GM19395 (cell line): ENCODE measurements around the gene KCNMA1.

Experiments used
- ATAC-seq: cut with Tn5 transposase; IDR thresholded peaks from one replicate; pipeline ENCODE4 v1.9.1; 2021; ENCODE audit warnings: mild to moderate bottlenecking, moderate library complexity; ENCODE audit not compliant: unreplicated experiment

KCNMA1 gene

GRCh38 chr10:77635402-77636227 lies 2.0 kb downstream of the KCNMA1 start:
- no peak for ATAC-seq

- no peak for ATAC-seq
Observed at GRCh38 chr10:77634939-77635338, 2.7 kb downstream of the KCNMA1 start.

GRCh38 chr10:77633376-77633775 lies 4.2 kb downstream of the KCNMA1 start:
- ATAC-seq = no peak

GRCh38 chr10:77631241-77631640 lies 6.4 kb downstream of the KCNMA1 start:
- no peak for ATAC-seq

GRCh38 chr10:77630507-77630848 lies 7.1 kb downstream of the KCNMA1 start:
- ATAC-seq = no peak

- ATAC-seq = no peak
Observed at GRCh38 chr10:77629775-77630506, 7.7 kb downstream of the KCNMA1 start.

GRCh38 chr10:77628906-77629730 lies 8.5 kb downstream of the KCNMA1 start:
- ATAC-seq = no peak

GRCh38 chr10:77626266-77626935 lies 11.2 kb downstream of the KCNMA1 start:
- no peak for ATAC-seq

- no peak for ATAC-seq
Observed at GRCh38 chr10:77625379-77625778, 12.2 kb downstream of the KCNMA1 start.

GRCh38 chr10:77622889-77623291 lies 14.7 kb downstream of the KCNMA1 start:
- ATAC-seq = peak; percentile 88

GRCh38 chr10:77620731-77621130 lies 16.9 kb downstream of the KCNMA1 start:
- ATAC-seq = no peak

GRCh38 chr10:77619964-77620703 lies 17.5 kb downstream of the KCNMA1 start:
- ATAC-seq = no peak

- ATAC-seq = no peak
Observed at GRCh38 chr10:77618117-77618516, 19.5 kb downstream of the KCNMA1 start.

- no peak for ATAC-seq
Observed at GRCh38 chr10:77616766-77617165, 20.8 kb downstream of the KCNMA1 start.

- ATAC-seq = no peak
Observed at GRCh38 chr10:77614778-77615625, 22.6 kb downstream of the KCNMA1 start.

- no peak for ATAC-seq
Observed at GRCh38 chr10:77613476-77614130, 24.0 kb downstream of the KCNMA1 start.

GRCh38 chr10:77611670-77612069 lies 25.9 kb downstream of the KCNMA1 start:
- no peak for ATAC-seq

GRCh38 chr10:77611221-77611620 lies 26.4 kb downstream of the KCNMA1 start:
- ATAC-seq = no peak

- ATAC-seq = no peak
Observed at GRCh38 chr10:77609781-77610272, 27.8 kb downstream of the KCNMA1 start.
